ENCODE measurements around the gene PROCR.

- TF ChIP-seq EZH2 (IDR thresholded peaks at IDR 0.05; ENCODE audit: insufficient read depth, low read length) (no peak), CTCF (IDR thresholded peaks at IDR 0.05; ENCODE audit: insufficient read depth, low read depth, low read length) (no peak)
These were observed 9.9 kb downstream of the PROCR start for GRCh38 chr20:35181731-35182130.
